Natural killer cell (primary cell): ENCODE measurements around the gene STX19. TPM values are rescaled to one million over a fixed set of nuclear protein-coding genes. Genes with fewer than 3 reads are reported as not detected.
A peak's percentile ranks its signal among the peaks of the same experiment; 100 is the strongest.

ENCODE experiments used
- ATAC-seq, 3 donors: fragments of 150-1000 bp in 2 of 3; fragments of 200-7000 bp in 1 of 3; cut with Tn5 transposase; 1 replicate in 1 of 3; 2 replicates in 2 of 3; pipeline ENCODE4 v1.10.0; 2021; ENCODE audit warnings: mild to moderate bottlenecking in 2 of 3, moderate library complexity in 2 of 3
- DNase-seq, 2 donors: peaks; one replicate each; pipeline versions ENCODE4 v3.0.0 to v3.0.0-alpha.2; 2013 to 2021; ENCODE audit warnings: mixed read lengths in 1 of 2
- H3K27ac ChIP-seq: one replicate; pipeline ENCODE4 v1.5.1; 2013; ENCODE audit warnings: mild to moderate bottlenecking, low read length
- H3K27me3 ChIP-seq: one replicate; pipeline ENCODE4 v1.6.1; 2013; ENCODE audit warnings: low read length; ENCODE audit not compliant: control insufficient read depth, insufficient read depth
- H3K36me3 ChIP-seq: one replicate; pipeline ENCODE4 v1.6.1; 2013; ENCODE audit warnings: low read length; ENCODE audit not compliant: control insufficient read depth, insufficient read depth
- H3K4me1 ChIP-seq: one replicate; pipeline ENCODE4 v1.6.1; 2013; ENCODE audit warnings: low read length; ENCODE audit not compliant: control insufficient read depth, insufficient read depth
- H3K4me3 ChIP-seq: one replicate; pipeline ENCODE4 v1.5.1; 2013; ENCODE audit warnings: low read length
- H3K9me3 ChIP-seq: one replicate; pipeline ENCODE4 v1.6.1; 2013; ENCODE audit warnings: low read length; ENCODE audit not compliant: control insufficient read depth, insufficient read depth
- H3K27ac Mint-ChIP-seq, 2 donors: one replicate each; pipeline ENCODE4 v1.8.0; 2022; ENCODE audit warnings: mild to moderate bottlenecking in 2 of 2, mixed read lengths in 2 of 2, moderate library complexity in 1 of 2
- H3K27me3 Mint-ChIP-seq, 2 donors: one replicate each; pipeline ENCODE4 v1.8.0; 2022; ENCODE audit warnings: low read depth in 2 of 2, mixed read lengths in 2 of 2
- H3K36me3 Mint-ChIP-seq: one replicate; pipeline ENCODE4 v1.8.0; 2022; ENCODE audit warnings: mixed read lengths
- H3K4me1 Mint-ChIP-seq, 2 donors: one replicate each; pipeline ENCODE4 v1.8.0; 2022; ENCODE audit warnings: mixed read lengths in 2 of 2
- H3K4me3 Mint-ChIP-seq: one replicate; pipeline ENCODE4 v1.8.0; 2022; ENCODE audit warnings: mild to moderate bottlenecking, moderate library complexity, mixed read lengths
- H3K9me3 Mint-ChIP-seq, 2 donors: one replicate each; pipeline ENCODE4 v1.8.0; 2022; ENCODE audit warnings: mixed read lengths in 2 of 2
- CTCF ChIP-seq: fragments of 200-600 bp; IDR thresholded peaks from one replicate; pipeline ENCODE4 v1.8.0; 2022; ENCODE audit warnings: antibody characterized with exemption
- WGBS: methylation state at CpG from one replicate; pipeline ENCODE4 v1.1.7; 2013; ENCODE audit warnings: missing lambda C conversion rate; ENCODE audit not compliant: insufficient coverage; 5-methylcytosine and 5-hydroxymethylcytosine counted together
- intact Hi-C: fragments of 100-400 bp; cut with micrococcal nuclease; formaldehyde crosslinking; loops from one replicate; pipeline ENCODE4 v1.14.2; 2022
- total RNA-seq, 4 donors: library from RNA; stranded (reverse); fragments of 120-200 nt in 1 of 4; gene quantifications; one replicate each; pipeline versions ENCODE4 v1.2.3 to v1.2.4, GENCODE V29; 2013 to 2022

Gene STX19
- total RNA-seq, 3 donors from 2014 or later (not counting 1 experiment from before 2014, with no cell fraction given), result not detected

DNA sequence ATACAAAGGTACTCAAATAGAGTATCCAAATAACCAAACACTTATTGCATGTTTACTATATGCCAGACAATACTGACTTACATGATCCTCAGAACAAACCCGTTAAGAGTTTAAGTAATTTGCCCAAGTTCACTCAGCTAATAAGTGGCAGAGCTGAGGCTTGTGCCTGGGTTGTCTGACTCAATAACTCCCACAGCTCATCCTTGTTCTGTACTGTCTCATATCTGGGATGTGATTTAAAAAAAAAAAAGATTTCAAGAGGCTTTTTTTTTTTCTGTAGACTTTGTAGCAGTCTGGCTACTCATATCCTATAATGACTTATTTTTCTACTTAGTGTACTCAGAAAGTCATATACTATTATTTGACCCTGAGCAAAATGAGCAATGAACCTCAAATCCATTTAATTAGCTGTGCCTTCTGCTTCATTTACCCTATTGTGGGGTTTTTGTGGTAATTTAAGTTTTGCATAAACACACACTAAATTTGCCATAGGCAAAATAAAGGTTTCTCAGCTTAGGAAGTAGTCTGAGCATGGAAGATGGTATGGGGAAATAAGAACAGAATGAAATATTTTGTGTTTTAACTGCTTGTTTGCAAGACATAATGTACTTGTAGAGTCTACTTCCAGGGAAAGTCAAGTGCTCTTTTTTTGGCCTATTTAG is 37.6 kb upstream of the STX19 start:
- peaks cover 9% of the 10 kb centered on the region for H3K36me3 Mint-ChIP-seq
- Histone ChIP-seq H3K36me3 (peaks cover 15% of the 10 kb centered on the region), H3K9me3 (no peaks in the 10 kb centered on the region), H3K4me3 (no peak overlapping the region), H3K27ac (no peak overlapping the region), H3K4me1 (peaks cover 7% of the 10 kb centered on the region), H3K27me3 (no peaks in the 10 kb centered on the region)
- no peak for TF ChIP-seq CTCF
- H3K9me3 Mint-ChIP-seq, result no peaks in the 10 kb centered on the region
- DNase-seq (no peak), ATAC-seq (no peak)
- peaks cover 51 to 54% of the 10 kb centered on the region in 2 donors for H3K4me1 Mint-ChIP-seq
- 75% methylated on average over 1 of the region's 1 CpG for WGBS
- no peaks in the 10 kb centered on the region for H3K27me3 Mint-ChIP-seq
- intact Hi-C loops, result no loop called here
- peak overlapping the region; percentile 47 to 48 for H3K27ac Mint-ChIP-seq
- no peak overlapping the region for H3K4me3 Mint-ChIP-seq

DNA sequence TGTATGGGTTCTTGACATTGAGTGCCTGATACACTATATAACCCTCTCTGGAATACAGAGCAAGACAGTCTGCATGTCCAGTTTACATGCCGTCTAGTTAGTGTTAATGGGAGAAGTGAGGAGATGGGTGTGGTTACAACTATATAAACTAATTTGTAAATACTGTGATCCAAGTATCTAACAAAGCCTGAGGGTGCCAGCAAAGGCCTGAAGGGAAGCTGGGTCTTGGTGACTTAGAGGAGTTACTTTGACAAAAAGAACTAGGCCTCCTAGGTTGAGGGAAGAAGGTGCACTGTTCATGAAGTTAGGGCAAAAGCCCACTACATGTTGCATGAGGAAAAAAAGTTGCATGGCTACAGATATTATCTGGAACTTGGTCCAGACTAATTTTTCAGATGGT is 36.7 kb upstream of the STX19 start:
- H3K27me3 Mint-ChIP-seq, result no peaks in the 10 kb centered on the region
- ATAC-seq (no peak), DNase-seq (no peak)
- intact Hi-C loops, result no loop called here
- peak overlapping the region; percentile 1 for H3K4me3 Mint-ChIP-seq
- H3K27ac ChIP-seq, result no peak overlapping the region
- peaks cover 17% of the 10 kb centered on the region for H3K36me3 ChIP-seq
- no peak overlapping the region for H3K4me3 ChIP-seq
- H3K9me3 ChIP-seq, result no peaks in the 10 kb centered on the region
- no peaks in the 10 kb centered on the region for H3K27me3 ChIP-seq
- TF ChIP-seq CTCF, result no peak
- H3K36me3 Mint-ChIP-seq, result peaks cover 9% of the 10 kb centered on the region
- H3K4me1 ChIP-seq, result peaks cover 7% of the 10 kb centered on the region
- no peaks in the 10 kb centered on the region for H3K9me3 Mint-ChIP-seq
- peaks cover 51 to 54% of the 10 kb centered on the region in 2 donors for H3K4me1 Mint-ChIP-seq
- peak overlapping the region in 1 of 2 donors; percentile 9 for H3K27ac Mint-ChIP-seq
- no CpG with 5 or more reads among the region's 1 CpG for WGBS

GRCh38 chr3:94064243-94064860 is 36.0 kb upstream of the STX19 start:
- ATAC-seq (no peak), DNase-seq (no peak)
- Mint-ChIP-seq H3K9me3 (no peaks in the 10 kb centered on the region), H3K4me1 (peaks cover 51 to 53% of the 10 kb centered on the region in 2 donors), H3K27me3 (no peaks in the 10 kb centered on the region), H3K36me3 (peaks cover 9% of the 10 kb centered on the region), H3K27ac (peak overlapping the region; percentile 99), H3K4me3 (peak overlapping the region; percentile 98)
- H3K9me3 ChIP-seq, result no peaks in the 10 kb centered on the region
- H3K36me3 ChIP-seq, result peaks cover 17% of the 10 kb centered on the region
- intact Hi-C loops, result no loop called here
- 74% methylated on average over 6 of the region's 6 CpGs for WGBS
- H3K27ac ChIP-seq, result no peak overlapping the region
- H3K27me3 ChIP-seq, result no peaks in the 10 kb centered on the region
- H3K4me3 ChIP-seq, result no peak overlapping the region
- peaks cover 7% of the 10 kb centered on the region for H3K4me1 ChIP-seq
- no peak for TF ChIP-seq CTCF
